Muscle layer of colon (tissue), 2 donors: ENCODE data around the gene SYNE4.
A peak's percentile ranks its signal among the peaks of the same experiment; 100 is the strongest.
"Not testable (repeated sequence)": the region's sequence is repeated elsewhere in the genome, so short reads cannot be mapped to it uniquely, and the experiment has no call there.

ENCODE experiments used
- H3K27ac ChIP-seq: one replicate; pipeline ENCODE4 v1.7.0; 2013; ENCODE audit warnings: low read depth, mild to moderate bottlenecking, low read length, moderate library complexity
- H3K27me3 ChIP-seq, 2 donors: one replicate each; pipeline ENCODE4 v1.7.0; 2013; ENCODE audit warnings: low read length in 2 of 2, mild to moderate bottlenecking in 2 of 2; ENCODE audit not compliant: insufficient read depth in 2 of 2, control insufficient read depth in 1 of 2
- H3K36me3 ChIP-seq: one replicate; pipeline ENCODE4 v1.7.0; 2013; ENCODE audit warnings: mild to moderate bottlenecking, low read length; ENCODE audit not compliant: insufficient read depth
- H3K4me1 ChIP-seq: one replicate; pipeline ENCODE4 v1.7.0; 2013; ENCODE audit warnings: mild to moderate bottlenecking, low read length; ENCODE audit not compliant: insufficient read depth
- H3K4me3 ChIP-seq, 2 donors: one replicate each; pipeline ENCODE4 v1.7.0; 2013; ENCODE audit warnings: low read length in 2 of 2, low read depth in 1 of 2, mild to moderate bottlenecking in 1 of 2, moderate library complexity in 1 of 2
- H3K9ac ChIP-seq: one replicate; pipeline ENCODE4 v1.7.0; 2013; ENCODE audit warnings: low read length
- H3K9me3 ChIP-seq: one replicate; pipeline ENCODE4 v1.7.0; 2013; ENCODE audit warnings: mild to moderate bottlenecking, low read length
- donor health status: abdominal sarcoma.
- donor health status: Adenocarcinoma of cecum.

Gene SYNE4

DNA sequence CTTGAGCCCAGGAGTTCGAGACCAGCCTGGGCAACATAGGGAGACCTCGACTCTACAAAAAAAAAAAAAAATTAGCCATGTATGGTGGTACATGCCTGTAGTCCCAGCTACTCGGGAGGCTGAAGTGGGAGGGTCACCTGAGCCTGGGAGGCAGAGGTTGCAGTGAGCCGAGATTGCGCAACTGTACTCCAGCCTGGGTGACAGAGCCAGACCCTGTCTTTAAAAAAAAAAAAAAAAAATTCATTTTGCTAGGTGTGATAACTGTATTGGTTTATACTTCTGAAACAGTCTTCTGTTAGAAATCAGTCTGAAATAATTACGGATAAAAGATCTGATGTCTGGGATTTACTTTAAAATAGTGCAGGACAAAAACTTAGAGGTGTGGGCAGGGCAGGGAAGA lies 32.5 kb upstream of the SYNE4 start:
- H3K9ac ChIP-seq, H3K27me3 ChIP-seq, H3K36me3 ChIP-seq, H3K9me3 ChIP-seq, H3K4me3 ChIP-seq, H3K27ac ChIP-seq: not testable (repeated sequence)
- peaks cover 27% of the 10 kb centered on the region for H3K4me1 ChIP-seq

DNA sequence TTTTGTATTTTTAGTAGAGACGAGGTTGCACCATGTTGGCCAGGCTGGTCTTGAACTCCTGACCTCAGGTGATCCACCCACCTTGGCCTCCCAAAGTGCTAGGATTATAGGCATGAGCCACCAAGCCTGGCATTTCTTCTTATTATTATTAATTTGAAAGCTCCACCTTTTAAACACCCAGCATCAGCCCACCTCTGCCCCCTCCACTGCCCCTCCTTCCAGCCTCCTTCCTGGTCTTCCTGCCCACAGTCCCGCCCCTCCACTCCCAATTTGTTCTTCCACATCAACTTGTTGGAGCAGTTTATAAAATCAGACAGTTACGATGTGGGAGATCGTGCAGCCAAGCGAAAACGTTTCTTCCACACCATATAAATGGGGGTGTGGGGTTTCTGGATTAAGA lies 31.9 kb upstream of the SYNE4 start:
- H3K27me3 ChIP-seq, result no peaks in the 10 kb centered on the region
- H3K9ac ChIP-seq, result no peak overlapping the region
- H3K27ac ChIP-seq, result no peak overlapping the region
- H3K36me3 ChIP-seq, result peaks cover under 1% of the 10 kb centered on the region
- H3K9me3 ChIP-seq, result no peaks in the 10 kb centered on the region
- no peak overlapping the region for H3K4me3 ChIP-seq
- peaks cover 25% of the 10 kb centered on the region for H3K4me1 ChIP-seq

DNA sequence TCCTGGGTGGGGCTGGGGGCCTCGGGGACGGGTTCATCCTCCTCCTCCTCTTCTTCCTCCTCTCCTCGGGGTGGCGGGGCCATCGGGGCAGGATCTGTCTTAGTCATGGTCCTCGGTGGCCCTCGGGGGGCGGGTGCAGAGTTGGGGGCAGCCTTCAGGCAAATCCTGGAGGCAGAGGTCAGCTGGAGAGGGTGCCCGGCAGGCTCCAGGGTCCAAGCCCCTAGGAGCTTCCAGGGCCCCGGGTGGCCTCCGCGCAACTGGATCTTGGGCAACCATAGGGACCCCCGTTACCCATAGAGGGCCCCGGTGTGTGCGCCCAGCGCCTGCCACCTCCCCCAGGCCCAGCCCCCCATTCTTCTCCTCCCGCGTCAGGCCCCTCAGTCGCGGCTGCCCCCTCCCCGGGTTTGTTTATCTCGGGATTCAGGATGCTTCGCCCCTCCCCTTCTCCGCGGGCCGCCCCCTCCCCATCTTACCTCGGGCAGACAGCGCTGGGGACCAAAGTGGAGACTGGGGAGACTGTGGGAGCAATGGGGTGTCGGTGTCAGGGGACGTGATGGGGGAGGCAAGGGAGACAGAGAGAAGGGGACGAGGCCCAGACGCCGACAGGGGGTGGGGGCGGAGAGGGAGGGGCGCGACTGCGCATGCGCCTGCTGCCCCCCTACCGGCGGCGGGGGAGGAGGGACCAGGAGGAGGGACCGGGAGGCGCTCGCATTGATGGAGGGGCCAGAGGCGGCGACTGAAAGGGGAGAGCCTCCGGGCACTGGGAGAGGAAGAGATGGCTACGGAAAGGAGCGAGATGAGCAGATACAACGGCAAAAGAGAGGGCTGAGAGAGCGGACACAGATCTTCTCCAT lies 23.9 kb upstream of the SYNE4 start, which contains the start of gene CLIP3:
CLIP3 (minus strand) TSS at position 623 of the 854 bp plus-strand sequence; CDS start at position 107, 516 bp downstream.
- Histone ChIP-seq H3K9me3 (no peaks in the 10 kb centered on the region), H3K27ac (peak within 1 kb of the TSS; percentile 70), H3K36me3 (peaks cover 14% of the 10 kb centered on the region), H3K4me3 (peak within 1 kb of the TSS; percentile 48 to 74), H3K27me3 (no peaks in the 10 kb centered on the region), H3K9ac (peak within 1 kb of the TSS; percentile 33), H3K4me1 (peaks cover 11% of the 10 kb centered on the region)

DNA sequence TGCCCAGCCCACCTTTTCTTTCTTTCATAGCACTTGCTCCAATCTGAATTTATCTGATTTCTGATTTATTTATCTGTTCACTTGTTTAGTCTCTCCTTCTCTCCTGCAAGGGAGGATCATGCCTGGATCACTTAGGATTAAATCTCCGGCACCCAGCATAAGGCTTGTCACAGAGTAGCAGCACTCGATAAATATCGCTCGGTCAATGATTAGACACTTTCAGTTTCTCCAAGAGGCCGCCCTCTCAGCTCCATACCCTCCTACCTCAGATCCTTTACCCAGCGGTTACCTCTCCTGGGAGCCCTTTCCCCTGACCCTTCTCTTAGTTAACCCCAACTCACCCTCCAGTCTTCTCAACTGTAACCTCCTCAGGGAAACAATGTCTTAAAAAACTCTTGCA lies 22.7 kb upstream of the SYNE4 start:
- Histone ChIP-seq H3K36me3 (peaks cover 24% of the 10 kb centered on the region), H3K9ac (no peak overlapping the region), H3K4me3 (no peak overlapping the region), H3K27me3 (no peaks in the 10 kb centered on the region), H3K9me3 (no peaks in the 10 kb centered on the region), H3K4me1 (peaks cover 11% of the 10 kb centered on the region), H3K27ac (no peak overlapping the region)

DNA sequence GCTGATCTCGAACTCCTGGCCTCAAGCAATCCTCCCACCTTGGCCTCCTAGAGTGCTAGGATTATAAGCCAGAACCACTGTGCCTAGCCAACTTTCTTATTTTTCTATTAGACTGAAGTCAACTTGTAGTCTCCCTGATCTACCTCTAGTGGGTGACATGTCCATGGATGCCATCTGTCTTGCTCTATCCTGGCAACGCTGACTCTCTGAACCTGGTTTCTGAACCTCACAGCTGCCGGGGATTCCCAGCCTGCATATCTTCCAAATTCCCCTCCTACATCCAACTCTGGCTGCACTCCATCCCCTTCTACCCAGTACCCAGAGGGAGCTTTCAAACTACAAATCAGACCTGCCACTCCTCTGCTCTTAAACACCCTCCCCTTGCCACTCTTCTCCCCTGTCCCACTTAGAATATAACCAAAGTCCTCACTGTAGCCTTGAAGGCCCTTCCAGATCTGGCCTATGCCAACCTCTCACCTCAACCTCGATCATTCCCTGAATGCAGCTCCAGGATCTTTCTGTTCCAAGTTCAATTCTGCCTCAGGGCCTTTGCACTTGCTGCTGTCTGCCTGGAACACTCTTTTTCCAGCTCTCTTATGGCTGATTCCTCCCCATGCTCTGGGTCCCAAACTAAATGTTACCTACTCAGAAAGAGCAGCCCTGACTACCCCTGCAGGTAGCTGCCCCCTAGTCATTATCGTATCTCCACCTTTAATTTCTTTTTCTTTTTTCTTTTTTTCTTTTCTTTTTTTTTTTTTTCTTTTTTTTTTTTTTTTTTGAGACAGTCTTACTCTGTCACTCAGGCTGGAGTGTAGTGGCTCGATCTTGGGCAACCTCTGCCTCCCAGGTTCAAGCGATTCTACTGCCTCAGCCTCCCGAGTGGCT lies 21.9 kb upstream of the SYNE4 start:
- H3K27ac ChIP-seq, result no peak overlapping the region

DNA sequence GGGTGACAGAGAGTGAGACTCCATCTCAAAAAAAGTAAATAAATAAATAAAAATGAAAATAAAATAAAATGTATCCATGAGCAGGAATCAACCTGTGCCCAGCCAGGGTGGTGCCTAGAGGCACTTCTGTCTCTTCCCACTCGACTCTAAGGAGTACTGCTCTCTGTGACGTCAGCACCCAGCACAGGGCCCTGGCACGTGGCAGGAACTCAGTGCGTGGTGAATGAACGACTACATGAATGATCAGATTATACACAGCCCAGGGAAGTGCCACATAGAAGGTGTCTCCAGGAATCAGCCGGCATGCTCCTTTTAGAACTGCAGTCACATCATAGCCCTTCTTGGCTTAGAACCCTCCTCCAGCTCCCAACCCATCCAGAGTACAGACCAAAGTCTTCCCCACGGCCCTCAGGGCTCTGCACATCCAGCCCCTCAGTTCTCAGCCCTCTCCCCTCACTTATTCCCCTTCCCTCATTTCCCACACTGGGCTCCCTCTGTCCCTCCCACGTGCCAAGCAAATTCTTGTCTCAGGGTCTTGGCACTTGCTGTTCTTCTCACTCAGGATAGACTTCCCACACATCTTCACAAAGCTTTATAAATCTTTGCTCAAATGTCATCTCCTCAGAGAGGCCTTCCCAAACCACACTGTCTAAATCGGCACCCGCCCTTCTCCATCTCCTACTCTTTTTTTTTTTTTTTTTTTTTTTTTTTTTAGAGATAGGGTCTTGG lies 19.9 kb upstream of the SYNE4 start:
- Histone ChIP-seq H3K27me3 (no peaks in the 10 kb centered on the region), H3K9me3 (no peaks in the 10 kb centered on the region), H3K4me1 (peaks cover 11% of the 10 kb centered on the region), H3K36me3 (peaks cover 39% of the 10 kb centered on the region), H3K4me3 (no peak overlapping the region), H3K27ac (no peak overlapping the region), H3K9ac (no peak overlapping the region)

More for the DNA sequence above, 21.9 kb upstream of the SYNE4 start:
- Histone ChIP-seq H3K36me3 (peaks cover 28% of the 10 kb centered on the region), H3K9me3 (no peaks in the 10 kb centered on the region), H3K9ac (no peak overlapping the region), H3K27me3 (no peaks in the 10 kb centered on the region), H3K4me3 (no peak overlapping the region), H3K4me1 (peaks cover 11% of the 10 kb centered on the region)

DNA sequence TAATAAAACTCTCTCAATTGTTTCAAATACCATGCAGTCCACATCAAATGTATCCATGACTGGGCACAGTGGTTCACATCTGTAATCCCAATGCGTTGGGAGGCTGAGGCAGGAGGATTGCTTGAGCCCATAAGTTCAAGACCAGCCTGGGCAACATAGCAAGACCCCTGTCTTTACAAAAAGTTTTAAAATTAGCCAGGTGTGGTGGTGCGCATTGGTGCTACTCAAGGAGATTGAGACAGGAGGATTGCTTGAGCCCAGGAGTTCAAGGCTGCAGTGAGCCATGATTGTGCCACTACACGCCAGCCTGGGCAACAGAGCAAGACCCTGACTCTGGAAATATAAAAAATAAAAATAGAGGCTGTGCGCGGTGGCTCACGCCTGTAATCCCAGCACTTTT lies 19.1 kb upstream of the SYNE4 start:
- peaks cover 5% of the 10 kb centered on the region for H3K4me1 ChIP-seq
- H3K27me3 ChIP-seq, result no peaks in the 10 kb centered on the region
- H3K9ac ChIP-seq, result no peak overlapping the region
- no peak overlapping the region for H3K27ac ChIP-seq
- no peaks in the 10 kb centered on the region for H3K9me3 ChIP-seq
- peaks cover 43% of the 10 kb centered on the region for H3K36me3 ChIP-seq
- H3K4me3 ChIP-seq, result no peak overlapping the region

DNA sequence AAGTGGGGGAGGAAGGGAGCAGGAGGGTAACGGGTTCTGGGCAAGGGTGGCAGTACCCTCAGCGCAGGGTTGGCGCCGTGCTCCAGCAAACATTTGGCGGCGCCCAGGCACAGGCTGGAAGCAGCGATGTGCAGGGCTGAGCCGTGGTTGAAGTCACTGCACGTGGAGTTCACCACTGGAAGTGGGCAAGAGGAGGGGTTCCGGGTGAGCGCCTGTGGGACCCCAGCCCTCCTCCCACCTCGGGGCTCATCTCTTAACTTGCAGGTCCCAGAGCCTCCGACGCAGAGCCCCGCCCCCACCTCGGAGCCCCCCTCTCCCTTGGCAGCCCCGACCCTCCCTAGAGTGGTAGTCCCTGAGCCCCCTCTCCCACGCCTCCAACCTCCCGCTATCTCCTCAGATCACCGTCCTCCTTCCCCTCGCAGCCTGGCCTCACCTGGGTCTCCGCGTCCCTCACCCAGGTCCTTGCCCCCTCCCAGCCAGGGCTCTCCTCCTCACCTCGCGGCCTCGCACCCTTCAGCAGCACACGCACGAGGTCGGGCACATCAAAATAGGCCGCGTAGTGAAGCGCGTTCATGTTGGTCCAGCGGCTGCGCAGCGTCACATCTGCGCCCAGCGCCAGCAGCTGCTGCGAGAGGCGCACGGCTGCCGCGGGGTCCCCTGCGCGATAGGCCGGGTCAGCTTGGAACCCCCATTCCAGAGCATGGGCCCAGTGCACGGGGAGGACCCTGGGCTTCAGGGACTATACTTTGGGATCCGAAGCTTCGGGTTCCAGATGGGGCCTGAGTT lies 17.7 kb upstream of the SYNE4 start:
- Histone ChIP-seq H3K27ac (no peak overlapping the region), H3K9ac (no peak overlapping the region), H3K27me3 (no peaks in the 10 kb centered on the region), H3K9me3 (no peaks in the 10 kb centered on the region), H3K36me3 (peaks cover 49% of the 10 kb centered on the region), H3K4me3 (no peak overlapping the region), H3K4me1 (no peaks in the 10 kb centered on the region)

DNA sequence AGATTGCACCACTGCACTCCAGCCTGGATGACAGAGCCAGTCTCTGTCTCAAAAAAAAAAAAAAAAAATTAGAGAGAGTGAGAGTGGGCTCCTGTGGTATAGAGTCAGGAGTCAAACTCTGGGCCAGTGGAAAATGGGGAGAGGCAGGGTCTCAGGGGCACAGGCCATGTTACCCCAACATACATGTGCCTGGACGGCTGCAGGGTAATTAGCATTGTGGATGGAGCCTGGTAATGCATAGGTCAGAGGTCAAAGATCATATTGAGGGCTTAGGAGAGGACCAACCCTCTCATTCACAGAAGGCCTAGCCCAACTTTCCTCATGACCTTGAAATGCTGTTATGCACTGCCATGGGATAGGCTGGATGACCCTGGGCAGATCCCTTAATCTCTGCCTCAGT lies 16.9 kb upstream of the SYNE4 start:
- no peaks in the 10 kb centered on the region for H3K9me3 ChIP-seq
- H3K27ac ChIP-seq, result no peak overlapping the region
- no peaks in the 10 kb centered on the region for H3K4me1 ChIP-seq
- H3K27me3 ChIP-seq, result no peaks in the 10 kb centered on the region
- H3K9ac ChIP-seq, result no peak overlapping the region
- H3K36me3 ChIP-seq, result peaks cover 49% of the 10 kb centered on the region
- H3K4me3 ChIP-seq, result no peak overlapping the region

DNA sequence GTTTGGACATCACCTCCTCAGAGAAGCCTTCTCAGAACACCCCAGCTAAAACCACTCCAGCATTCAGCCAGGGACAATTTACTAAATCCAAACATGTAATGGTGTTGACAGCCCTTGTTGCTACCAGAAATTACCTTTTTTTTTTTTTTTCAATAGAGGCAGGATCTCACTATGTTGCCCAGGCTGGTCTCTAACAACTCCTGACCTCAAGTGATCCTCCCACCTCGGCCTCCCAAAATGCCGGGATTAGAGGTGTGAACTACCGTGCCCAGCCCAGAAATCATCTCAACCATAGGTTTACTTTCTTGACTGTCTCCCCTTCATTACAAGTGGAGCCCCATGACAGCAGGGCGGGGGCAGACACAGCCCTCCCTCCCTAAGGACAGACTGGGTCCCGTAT lies 14.8 kb upstream of the SYNE4 start:
- H3K36me3 ChIP-seq, result peaks cover 53% of the 10 kb centered on the region

More for the DNA sequence above, 14.8 kb upstream of the SYNE4 start:
- no peak overlapping the region for H3K27ac ChIP-seq
- no peaks in the 10 kb centered on the region for H3K4me1 ChIP-seq
- H3K9me3 ChIP-seq, result no peaks in the 10 kb centered on the region
- no peaks in the 10 kb centered on the region for H3K27me3 ChIP-seq
- no peak overlapping the region for H3K9ac ChIP-seq
- no peak overlapping the region for H3K4me3 ChIP-seq
